Measurements from ENCODE around the gene GRIN2C. TPM values are rescaled to one million over a fixed set of nuclear protein-coding genes. Genes with fewer than 3 reads are reported as not detected.
A peak's percentile ranks its signal among the peaks of the same experiment; 100 is the strongest.

Gene GRIN2C
- total RNA-seq, 6 donors from 2014 or later = 0.17 TPM; not detected in 5

GRCh38 chr17:74878658-74879057 is 19.0 kb upstream of the GRIN2C start:
- DNase-seq = no peak

GRCh38 chr17:74877592-74878548 is 18.2 kb upstream of the GRIN2C start:
- ATAC-seq (ENCODE audit: low FRiP score in 2 of 2) (no peak), DNase-seq (peak; percentile 34 to 62)
- Histone ChIP-seq H3K36me3 (no peaks in the 10 kb centered on the region), H3K4me1 (peaks cover 2 to 7% (median 5%) of the 10 kb centered on the region in 4 donors), H3K27ac (no peak overlapping the region), H3K4me3 (no peak overlapping the region), H3K9me3 (no peaks in the 10 kb centered on the region), H3K27me3 (no peaks in the 10 kb centered on the region)
- WGBS, 2 donors = 51 to 56% methylated on average over 9 to 19 of the region's 19 CpGs
- no peak for TF ChIP-seq POLR2AphosphoS5 (IDR thresholded peaks at IDR 0.05)
- no peak for TF ChIP-seq POLR2A (IDR thresholded peaks at IDR 0.05)
- no peak for TF ChIP-seq CTCF (IDR thresholded peaks at IDR 0.05)

More at GRCh38 chr17:74878658-74879057, 19.0 kb upstream of the GRIN2C start:
- ATAC-seq (ENCODE audit: low FRiP score in 2 of 2) = no peak
- Histone ChIP-seq H3K27ac (no peak overlapping the region), H3K9me3 (no peaks in the 10 kb centered on the region), H3K4me1 (peaks cover 2 to 6% (median 4%) of the 10 kb centered on the region in 4 donors), H3K36me3 (no peaks in the 10 kb centered on the region), H3K4me3 (no peak overlapping the region), H3K27me3 (no peaks in the 10 kb centered on the region)
- WGBS, 2 donors = 80 to 89% methylated on average over 2 of the region's 2 CpGs
- no peak for TF ChIP-seq CTCF (IDR thresholded peaks at IDR 0.05)
- TF ChIP-seq EP300 (IDR thresholded peaks at IDR 0.05) = no peak
- no peak for TF ChIP-seq POLR2A (IDR thresholded peaks at IDR 0.05)
- TF ChIP-seq POLR2AphosphoS5 (IDR thresholded peaks at IDR 0.05) = no peak

GRCh38 chr17:74875977-74876593 is 16.4 kb upstream of the GRIN2C start:
- Histone ChIP-seq H3K9me3 (no peaks in the 10 kb centered on the region), H3K27ac (no peak overlapping the region), H3K4me1 (peaks cover 13 to 19% (median 15%) of the 10 kb centered on the region in 4 donors), H3K27me3 (no peaks in the 10 kb centered on the region), H3K36me3 (no peaks in the 10 kb centered on the region), H3K4me3 (no peak overlapping the region)
- 64 to 67% methylated on average over 6 of the region's 6 CpGs for WGBS, 2 donors
- ATAC-seq (ENCODE audit: low FRiP score in 2 of 2) = no peak
- DNase-seq = no peak
- TF ChIP-seq POLR2A (IDR thresholded peaks at IDR 0.05) = no peak

DNA sequence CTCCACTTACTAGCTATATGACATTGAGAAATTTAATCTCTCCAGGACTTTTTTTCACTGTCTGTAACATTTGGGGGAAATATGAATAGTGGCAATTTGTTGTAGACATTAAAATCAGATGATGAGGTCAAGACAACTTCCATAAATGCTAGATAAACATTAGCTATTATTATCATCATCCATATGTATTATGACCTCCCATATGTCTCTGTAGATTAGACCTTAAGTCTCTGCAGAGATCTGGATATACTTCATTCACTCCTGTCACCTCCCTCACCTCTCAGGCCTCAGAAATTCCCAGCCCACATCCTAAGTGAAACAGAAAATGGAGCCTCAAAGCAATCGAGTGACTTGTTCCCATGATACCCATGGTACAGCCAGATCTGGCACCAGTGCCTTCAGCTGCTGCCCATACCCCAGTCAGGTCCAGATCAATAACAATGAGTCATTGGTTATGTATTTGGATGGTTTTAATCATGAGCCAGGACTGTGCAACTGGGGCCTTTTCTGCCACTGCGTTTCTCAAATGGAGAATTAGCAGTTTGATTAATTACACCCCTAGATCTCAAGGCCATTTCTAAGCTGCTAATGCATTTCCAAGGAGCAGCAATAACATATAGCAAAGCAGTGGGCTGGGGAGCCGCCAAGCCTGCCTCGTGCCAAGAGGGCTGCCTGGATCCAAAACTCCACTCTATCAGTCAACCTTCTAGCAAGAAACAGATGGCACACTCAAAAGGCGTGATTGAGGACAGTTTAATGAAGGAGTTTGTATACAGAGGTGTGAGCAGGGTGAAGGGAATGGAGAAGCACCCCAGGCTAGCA is 15.7 kb upstream of the GRIN2C start:
- no peaks in the 10 kb centered on the region for H3K27me3 ChIP-seq
- ATAC-seq (ENCODE audit: low FRiP score in 2 of 2) = no peak
- H3K4me1 ChIP-seq = peaks cover 13 to 19% (median 15%) of the 10 kb centered on the region in 4 donors
- no peak overlapping the region for H3K27ac ChIP-seq
- H3K36me3 ChIP-seq = no peaks in the 10 kb centered on the region
- H3K4me3 ChIP-seq = no peak overlapping the region
- TF ChIP-seq CTCF (IDR thresholded peaks at IDR 0.05) (no peak), POLR2A (IDR thresholded peaks at IDR 0.05) (no peak), EP300 (IDR thresholded peaks at IDR 0.05) (no peak), POLR2AphosphoS5 (IDR thresholded peaks at IDR 0.05) (no peak)
- no peaks in the 10 kb centered on the region for H3K9me3 ChIP-seq
- WGBS, 2 donors = 63 to 78% methylated on average over 5 of the region's 5 CpGs
- DNase-seq = no peak

- H3K36me3 ChIP-seq = no peaks in the 10 kb centered on the region
- 96 to 100% methylated on average over 5 of the region's 5 CpGs for WGBS, 2 donors
Measured at GRCh38 chr17:74874615-74875037, 14.9 kb upstream of the GRIN2C start.

More at GRCh38 chr17:74874615-74875037, 14.9 kb upstream of the GRIN2C start:
- DNase-seq (no peak), ATAC-seq (ENCODE audit: low FRiP score in 2 of 2) (no peak)
- Histone ChIP-seq H3K27me3 (no peaks in the 10 kb centered on the region), H3K4me1 (peaks cover 13 to 19% (median 15%) of the 10 kb centered on the region in 4 donors), H3K27ac (no peak overlapping the region), H3K4me3 (no peak overlapping the region), H3K9me3 (no peaks in the 10 kb centered on the region)
- no peak for TF ChIP-seq EP300 (IDR thresholded peaks at IDR 0.05)
- no peak for TF ChIP-seq POLR2A (IDR thresholded peaks at IDR 0.05)
- TF ChIP-seq CTCF (IDR thresholded peaks at IDR 0.05) = no peak
- TF ChIP-seq POLR2AphosphoS5 (IDR thresholded peaks at IDR 0.05) = no peak

Data from upper lobe of left lung (tissue), 6 donors.